HG03457 (cell line): ENCODE results near the gene CRYGC.
A peak's percentile ranks its signal among the peaks of the same experiment; 100 is the strongest.

Experiments
- ATAC-seq: cut with Tn5 transposase; IDR thresholded peaks from one replicate; pipeline ENCODE4 v1.9.1; 2021; ENCODE audit warnings: moderate number of reproducible peaks; ENCODE audit not compliant: unreplicated experiment

Gene CRYGC, protein sequence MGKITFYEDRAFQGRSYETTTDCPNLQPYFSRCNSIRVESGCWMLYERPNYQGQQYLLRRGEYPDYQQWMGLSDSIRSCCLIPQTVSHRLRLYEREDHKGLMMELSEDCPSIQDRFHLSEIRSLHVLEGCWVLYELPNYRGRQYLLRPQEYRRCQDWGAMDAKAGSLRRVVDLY

DNA sequence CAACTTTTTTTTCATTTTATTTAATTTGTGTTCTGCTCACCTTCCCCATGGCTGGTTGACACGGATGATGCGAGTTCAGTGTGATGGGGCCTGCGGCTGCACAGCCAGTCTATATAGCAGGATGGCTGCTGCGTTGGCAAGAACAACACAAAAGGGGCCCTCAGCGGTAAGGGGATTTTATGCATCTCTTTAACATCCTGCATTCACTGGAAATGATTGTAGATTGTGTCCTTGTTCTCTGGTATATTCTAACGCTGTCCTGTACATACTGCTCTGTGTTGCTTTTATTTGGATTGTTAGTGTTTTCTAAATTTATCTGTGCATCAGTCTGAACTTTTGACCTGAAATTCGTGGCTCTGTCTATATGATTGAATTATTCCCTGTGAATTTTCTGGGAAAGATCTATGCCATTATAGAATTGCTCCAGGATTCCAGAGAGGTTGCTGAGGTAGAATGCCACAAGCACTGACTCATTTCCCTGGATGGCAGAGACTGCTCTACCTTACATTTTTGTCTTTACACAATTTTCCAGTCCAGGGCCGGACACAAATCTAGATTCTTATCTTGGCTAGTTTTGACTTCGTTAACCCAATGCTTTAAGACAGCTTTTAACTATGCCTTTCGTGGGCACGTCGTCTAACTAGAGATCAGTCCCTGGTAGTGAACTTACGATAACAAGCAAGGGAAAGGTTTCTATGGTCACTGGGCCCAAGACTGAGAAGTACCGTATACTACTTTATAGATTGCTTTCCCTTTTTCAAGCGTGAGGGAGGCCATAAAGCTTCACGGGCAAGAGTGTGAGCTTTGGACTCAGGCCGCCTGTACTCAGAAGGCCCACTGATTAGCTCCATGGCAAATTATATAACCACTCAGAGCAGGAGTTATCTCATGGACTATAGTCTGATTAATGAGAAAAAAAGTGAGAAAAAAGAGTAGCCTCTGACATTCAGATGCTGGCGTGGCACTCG is at the start of gene CRYGC:
TSS of gene CRYGC (minus strand) at position 85 of the 968 bp plus-strand sequence. CDS start at position 49, 36 bp downstream.
- ATAC-seq: no peak

DNA sequence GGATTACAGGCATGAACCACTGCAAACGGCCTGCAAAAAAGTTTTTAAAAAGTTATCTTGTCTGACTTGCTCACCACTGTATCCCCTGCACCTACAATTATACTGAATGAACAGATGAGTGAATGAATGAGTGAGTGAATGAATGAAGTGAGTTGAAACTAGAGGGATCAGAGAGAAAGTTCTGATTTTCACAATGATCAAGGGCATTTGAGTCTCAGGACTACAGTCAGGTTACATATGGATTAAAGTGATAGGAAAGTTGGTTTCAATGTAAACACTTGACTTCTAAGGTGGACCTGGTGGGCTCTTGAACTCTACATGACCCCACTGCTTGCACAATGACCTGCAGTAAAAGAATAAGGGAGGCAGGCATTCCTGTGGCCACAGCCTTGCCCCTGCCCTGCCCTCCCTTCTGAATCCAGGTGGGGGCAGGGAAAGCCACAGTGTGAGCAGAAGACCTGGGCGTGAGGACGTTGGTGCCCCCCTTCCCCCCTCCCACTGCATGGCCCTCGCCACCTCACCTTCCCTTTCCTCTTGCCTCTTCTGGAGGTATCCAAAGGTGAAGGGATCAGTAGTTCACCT is 49.5 kb upstream of the CRYGC start:
- ATAC-seq: no peak

DNA sequence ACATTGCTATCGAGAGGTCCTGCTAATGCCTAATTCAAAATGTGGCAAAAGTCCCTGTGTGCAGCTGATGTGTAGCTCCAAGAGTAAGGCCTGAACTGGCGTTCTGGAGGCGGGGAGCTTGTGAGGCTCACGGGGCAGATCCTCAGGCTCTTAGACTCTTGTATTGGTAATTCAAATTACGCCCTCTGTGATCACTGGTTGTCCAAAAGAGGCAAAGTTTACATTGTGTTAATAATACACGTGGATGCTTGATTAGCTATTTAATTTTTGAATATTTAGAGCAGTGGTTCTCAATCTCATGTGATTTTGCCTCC is 46.2 kb upstream of the CRYGC start:
- ATAC-seq: no peak

DNA sequence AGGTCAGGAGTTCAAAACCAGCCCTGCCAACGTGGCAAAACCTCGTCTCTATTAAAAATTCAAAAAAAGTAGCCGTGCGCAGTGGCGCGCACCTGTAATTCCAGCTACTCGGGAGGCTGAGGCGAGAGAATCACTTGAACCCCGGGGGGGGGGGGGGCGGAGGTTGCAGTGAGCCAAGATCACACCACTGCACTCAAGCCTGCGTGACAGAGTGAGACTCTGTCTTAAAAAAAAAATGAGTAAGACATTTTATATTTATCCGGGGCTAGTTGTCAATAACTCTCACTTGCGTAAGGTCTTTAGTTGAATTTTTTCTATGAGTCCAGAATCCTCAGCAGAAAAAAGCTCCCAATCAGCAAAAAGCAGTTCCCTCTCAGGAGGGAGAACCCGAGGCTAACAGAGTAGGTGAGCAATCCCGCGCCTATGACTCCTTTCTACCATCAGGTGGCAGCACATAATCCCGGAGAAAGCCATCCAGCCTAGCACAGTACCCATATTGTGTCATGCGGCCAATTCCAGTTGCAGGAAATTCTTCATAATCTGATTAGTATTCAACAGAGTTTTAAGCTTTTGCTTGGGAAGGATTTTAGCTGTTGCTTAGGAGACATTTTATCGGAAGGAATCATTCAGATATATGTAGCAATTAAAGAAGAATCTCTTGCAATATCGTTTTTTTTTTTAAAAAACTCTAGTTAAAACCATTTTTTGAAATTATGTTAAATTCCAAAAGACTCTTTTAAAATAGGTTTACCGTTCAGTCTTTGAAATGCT is 45.6 kb upstream of the CRYGC start:
- ATAC-seq: peak; percentile 96

DNA sequence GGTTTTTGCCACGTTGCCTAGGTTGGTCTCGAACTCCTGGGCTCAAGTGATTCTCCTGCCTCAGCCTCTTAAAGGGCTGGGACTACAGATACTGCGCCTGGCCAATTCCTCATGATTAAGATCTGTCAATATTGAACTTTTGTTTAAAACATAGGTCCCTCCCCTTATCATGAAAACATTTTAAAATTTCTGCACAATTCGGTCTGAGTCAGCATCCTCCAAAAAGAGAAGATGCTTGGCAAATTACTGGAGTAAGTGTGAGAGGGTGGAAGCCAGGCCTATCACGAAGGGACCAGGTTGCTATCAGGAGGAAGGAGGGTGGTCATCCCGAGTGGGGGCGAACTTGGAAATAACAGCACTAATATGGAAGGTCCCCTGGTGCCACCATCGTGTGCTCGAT is 44.5 kb upstream of the CRYGC start:
- no peak for ATAC-seq

DNA sequence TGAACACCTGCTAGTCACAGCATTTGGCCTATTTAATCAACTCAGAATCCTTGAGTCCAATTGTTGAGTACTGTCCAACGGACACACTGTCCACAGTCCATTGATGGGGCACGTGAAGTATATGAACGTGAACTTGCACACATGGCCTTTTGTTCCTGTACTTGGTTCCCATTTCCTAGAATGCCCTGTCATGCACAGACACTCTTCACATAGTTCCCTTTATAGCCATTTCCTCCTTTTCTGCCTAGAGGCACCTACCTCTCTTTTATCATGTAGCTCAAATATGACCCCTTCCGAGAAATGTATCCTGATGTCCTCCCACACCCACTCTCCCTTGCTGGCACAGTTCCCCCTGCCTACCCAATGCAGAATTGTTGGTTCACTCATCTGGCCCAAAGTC is 42.5 kb upstream of the CRYGC start:
- no peak for ATAC-seq

DNA sequence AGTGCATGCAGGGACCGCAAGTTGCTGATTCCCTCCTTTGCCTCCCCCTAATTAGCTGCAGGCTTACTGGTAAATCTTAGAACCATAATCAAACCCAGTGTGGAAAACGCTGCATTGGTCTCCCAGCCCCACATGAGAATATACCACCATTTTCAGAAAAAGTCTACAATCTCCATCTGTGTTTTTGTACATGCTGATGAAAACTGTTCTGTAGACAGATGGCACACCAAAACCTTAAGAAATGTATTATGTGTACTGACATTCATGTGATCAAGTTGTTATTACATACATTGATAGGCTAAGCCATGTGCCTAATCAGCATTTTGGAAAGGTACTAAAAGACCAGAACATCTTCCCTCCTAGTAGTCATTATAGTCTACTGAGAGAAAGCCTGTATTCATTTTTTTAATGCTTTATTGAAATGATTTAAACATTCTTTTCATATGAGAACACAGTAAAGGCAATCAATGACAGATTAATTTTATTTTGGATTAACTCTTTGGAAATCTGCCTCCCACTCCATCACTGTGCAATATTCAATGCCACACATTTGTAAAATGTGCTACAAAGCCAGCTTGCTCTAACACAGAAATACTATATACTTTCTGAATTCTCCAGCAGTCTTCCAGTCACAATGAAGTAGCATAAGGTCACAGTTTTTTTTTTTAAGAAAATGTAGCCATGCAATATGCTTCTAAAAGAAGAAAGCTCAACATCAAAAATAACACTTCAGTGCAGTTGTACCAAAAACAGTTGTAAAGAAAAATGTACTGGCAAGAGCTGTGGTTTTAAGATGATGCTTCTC is 35.5 kb upstream of the CRYGC start:
- no peak for ATAC-seq

DNA sequence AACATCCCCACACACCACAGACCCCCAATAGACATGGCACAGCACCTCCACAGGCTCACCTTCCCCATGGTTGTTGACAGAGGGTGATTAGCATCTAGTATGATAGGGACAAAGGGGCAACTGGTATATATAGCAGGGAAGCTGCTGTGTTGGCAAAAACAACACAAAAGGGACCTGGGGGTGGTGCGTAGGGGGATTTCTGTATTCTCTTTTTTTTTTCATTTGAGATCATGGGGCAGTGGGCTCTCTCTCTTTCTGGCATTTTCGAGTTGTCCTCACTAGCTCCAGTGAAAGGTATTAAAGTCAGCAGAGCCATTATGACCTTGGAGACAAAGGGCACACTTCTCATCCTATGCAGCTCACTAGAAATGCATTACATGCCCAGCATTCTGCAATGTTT is 33.9 kb upstream of the CRYGC start, which contains the start of gene CRYGA:
TSS of gene CRYGA (minus strand) at position 101 of the 400 bp plus-strand sequence. CDS start at position 68, 33 bp downstream.
- no peak for ATAC-seq

DNA sequence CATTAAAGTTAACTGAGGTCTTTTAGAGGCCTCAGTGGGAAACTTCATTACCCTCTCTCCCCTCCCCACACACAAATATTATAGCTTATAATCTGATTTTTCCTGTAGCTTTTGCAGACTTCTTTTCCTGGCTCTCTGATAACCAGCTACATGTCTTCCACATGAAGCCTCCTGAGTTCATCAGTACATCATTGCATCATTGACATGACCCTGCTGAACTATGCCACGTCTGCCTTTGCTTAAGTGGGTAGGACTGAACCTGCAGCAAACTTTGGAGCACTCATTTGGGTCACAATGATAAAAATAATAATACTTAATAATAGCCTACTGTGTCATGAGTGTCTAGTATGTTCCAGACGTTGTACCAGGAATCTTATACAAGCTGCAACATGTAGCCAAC is 26.8 kb upstream of the CRYGC start:
- no peak for ATAC-seq

DNA sequence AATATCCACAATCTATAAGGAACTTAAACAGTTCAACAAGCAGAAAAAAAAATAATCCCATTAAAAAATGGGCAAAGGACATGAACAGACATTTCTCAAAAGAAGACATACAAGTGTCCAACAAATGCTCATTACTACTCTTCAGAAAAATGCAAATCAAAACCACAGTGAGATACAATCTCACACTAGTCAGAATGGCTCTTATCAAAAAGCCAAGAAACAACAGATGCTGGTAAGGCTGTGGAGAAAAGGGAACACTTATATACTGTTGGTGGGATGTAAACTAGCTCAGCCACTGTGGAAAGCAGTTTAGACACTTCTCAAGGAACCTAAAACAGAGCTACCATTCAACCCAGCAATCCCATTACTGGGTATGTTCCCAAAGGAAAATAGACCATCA is 23.5 kb upstream of the CRYGC start:
- no peak for ATAC-seq

DNA sequence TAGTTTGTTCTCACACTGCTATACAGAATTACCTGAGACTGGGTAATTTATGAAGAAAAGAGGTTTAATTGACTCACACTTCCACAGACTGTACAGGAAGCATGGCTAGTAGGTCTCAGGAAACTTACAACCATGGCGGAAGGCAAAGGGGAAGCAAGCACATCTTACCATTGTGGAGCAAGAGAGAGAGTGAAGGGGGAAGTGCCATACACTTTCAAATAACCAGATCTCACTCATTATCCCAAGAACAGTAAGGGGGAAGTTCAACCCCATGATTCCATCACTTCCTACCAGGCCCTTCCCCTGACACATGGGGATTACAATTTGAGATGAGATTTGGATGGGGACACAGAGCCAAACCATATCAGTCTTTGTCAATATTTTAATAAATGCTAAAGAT is 21.3 kb upstream of the CRYGC start:
- no peak for ATAC-seq

DNA sequence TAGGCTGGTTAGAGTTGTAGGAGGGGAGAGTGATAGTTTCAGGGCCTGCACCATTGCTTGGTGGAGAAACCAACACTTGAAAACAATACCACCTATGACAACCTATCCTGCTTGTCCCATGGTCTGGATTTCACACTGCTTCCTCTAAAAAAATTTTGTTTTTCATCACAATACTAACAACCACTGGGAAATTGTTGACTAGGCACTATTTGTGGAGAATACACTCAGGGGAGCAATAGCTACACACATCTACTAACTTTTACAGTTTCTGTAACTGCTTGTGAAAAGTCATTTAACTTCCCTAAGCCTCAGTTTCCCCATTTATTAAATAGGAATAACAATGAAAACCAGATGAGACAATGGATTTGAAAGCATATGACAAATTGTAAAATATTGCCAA is 20.5 kb upstream of the CRYGC start:
- no peak for ATAC-seq

DNA sequence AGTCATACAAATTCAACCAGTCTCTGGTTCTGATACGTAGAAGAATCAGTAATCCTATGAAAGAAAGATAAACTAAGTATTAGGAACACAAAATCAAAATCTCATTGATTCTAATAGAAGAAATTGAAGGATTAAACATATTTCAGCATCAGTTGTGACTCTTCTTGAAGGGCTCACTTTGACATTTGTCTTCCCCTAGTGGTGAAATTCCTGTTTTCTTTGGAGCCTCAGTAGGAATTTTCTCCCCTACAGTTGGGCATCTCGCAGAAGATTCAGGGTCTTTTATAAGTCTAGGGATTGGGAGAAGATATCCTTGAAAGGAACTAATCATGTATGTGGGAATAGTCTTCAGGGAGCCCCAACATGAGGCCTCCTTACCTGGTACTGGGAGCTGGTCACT is 19.2 kb upstream of the CRYGC start:
- no peak for ATAC-seq

DNA sequence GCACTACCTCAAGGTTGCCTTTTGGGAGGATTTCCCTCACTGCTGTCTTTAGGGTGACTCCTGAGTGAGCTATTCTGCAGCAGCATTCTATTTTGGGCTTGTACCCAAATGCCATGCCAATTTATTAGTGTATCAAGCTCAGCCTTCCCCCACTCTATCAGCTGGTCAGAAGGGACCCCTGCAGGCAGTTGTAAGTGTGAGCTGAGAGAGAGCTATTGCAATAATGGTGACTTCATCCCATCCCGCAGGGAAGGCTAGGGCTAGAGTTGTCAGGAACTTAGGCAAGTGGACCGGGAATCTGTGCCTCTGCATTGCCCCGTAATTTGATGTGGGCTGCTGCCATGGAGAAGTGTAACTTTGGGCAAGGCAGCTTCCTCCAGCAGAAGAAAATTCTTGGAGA is 18.1 kb upstream of the CRYGC start:
- no peak for ATAC-seq

DNA sequence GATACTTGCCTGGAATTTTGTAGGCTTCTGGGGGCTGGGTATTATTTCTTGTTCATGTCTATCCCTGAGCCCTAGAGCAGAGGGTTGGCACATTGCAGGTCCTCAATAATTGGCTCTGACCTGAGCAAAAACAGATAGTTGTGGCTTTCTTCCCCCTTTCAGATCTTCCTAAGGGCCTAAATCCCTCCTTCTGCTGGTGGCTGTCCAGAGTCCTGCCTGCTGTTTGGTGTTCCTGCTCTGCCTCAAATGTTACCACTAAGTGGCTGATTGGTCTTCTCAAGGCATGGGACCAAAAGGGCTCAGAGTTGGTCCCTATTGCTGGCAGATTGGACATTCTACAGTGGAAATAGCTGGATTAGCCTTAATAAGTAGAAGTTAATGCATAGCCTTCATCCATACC is 17.4 kb upstream of the CRYGC start:
- ATAC-seq: no peak

DNA sequence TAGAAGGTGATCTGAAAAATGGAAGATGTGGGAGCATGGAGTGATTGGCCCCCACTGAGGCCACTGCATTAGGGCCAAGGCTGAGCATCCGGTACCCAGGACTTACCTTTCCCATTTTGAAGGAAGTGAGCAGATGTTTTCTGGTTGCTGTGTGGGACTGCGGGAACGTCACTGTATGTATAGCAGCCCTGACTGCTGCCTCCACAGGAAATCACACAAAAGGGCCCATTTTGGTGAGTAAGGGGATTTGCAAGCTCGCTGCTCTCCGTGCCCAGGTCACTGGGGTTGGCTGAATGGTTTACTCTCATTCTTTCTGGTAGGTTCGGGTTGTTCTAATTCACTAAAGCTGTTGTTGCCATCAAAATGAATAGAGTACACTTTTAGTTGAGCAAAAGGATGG is 16.4 kb upstream of the CRYGC start, which contains the start of gene CRYGB:
TSS of gene CRYGB (minus strand) at position 153 of the 400 bp plus-strand sequence. CDS start at position 115, 38 bp downstream.
- ATAC-seq: no peak

DNA sequence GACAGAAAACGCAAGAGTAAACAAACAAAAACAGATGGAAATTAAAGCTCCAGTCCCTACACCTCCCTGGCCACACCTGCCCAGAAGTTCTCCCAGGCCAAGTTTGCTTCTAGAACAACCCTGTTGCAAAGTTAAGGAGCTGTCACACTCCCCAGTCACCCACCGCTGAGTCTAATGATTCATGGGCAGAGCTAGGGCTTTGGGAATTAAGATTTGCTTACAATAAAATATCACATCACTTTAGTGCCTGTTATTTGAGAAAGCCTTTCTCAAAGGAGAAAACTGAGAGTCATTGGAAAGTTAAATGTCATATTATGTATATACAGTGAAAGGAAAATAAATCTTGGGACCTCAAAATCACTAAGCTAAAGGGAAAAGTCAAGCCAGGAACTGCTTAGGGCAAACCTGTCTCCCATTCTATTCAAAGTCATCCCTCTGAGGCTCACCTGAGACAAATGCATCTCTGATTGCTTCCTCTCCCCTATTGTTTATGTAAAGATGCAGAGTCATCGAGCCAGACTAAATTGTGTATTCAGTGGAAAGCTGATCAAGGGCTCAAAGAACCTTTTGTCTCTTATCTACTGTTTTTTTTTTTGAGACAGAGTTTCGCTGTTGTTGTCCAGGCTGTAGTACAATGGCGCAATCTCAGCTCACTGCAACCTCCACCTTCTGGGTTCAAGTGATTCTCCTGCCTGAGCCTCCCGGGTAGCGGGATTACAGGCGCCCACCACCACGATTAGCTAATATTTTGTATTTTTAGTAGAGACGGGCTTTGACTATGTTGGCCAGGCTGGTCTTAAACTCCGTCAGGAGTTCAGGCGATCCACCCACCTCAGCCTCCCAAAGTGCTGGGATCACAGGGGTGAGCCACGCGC is 13.5 kb upstream of the CRYGC start:
- no peak for ATAC-seq

DNA sequence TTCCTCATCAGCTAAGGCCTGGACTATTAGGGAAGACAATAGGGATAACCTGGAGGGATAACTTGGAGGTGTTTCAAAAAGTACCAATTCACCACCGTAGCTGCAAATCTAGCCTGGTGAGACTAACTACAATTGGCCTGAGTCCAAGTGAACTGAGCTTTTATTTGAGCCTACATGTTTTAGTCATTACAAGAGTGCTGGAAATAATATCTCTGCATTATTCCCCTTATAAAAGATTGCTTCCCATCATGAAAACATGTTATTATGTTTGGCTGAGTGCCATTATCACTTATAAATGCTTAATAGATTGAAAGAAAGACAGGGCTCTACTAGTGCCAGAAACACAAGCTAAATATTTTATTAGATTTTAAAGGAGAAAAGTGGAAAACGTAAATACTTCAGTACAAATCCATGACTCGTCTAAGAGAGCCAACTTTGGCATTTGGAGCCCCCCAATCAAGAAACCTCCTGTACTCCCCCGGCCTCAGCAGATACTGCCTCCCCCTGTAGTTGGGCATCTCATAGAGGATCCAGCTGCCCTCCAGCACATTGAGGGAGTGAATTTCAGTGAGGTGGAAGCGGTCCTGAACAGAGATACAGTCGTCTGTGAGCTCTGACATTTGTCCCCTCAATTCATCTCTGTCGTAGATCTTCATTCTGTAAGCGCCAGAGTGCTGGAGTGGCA is 12.8 kb upstream of the CRYGC start:
- ATAC-seq: no peak

DNA sequence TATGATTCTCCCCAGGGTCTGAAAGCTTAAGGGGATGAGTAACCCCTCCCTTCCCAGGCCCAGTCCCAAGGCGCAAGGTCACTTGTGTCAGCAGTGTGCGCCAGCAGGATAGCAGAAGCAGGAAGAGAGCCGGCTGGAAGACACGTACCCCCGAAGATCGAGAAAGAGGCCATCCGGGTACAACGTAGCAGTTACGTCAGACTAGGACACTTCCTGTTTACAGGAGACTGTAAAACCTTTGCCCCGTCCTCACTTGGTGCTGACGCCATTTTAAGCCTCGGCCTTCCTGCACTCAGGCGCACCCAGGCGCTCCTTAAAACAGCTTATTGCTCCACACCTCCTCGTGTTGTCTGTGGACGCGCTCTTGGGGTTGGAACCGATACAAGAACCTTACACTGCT is 9.8 kb upstream of the CRYGC start:
- ATAC-seq: no peak
